ENCODE results near the gene TUBE1. TPM values are rescaled to one million over a fixed set of nuclear protein-coding genes. Genes with fewer than 3 reads are reported as not detected.

TUBE1 gene
- total RNA-seq, 1 donor from 2014 or later: 6.0 TPM

- no peak for TF ChIP-seq CTCF (IDR thresholded peaks at IDR 0.05)
These were observed 30.8 kb upstream of the TUBE1 start for GRCh38 chr6:112118034-112118433.

GRCh38 chr6:112117554-112117953 is 30.3 kb upstream of the TUBE1 start:
- no peak for TF ChIP-seq CTCF (IDR thresholded peaks at IDR 0.05)
- intact Hi-C loops (cut with DNase I): no loop called here
- DNase-seq (ENCODE audit: low spot score in 2 of 2): no peak
- Histone ChIP-seq H3K36me3 (peaks cover 0 to 30% of the 10 kb centered on the region in 2 donors), H3K4me3 (no peak overlapping the region), H3K4me1 (no peaks in the 10 kb centered on the region), H3K27me3 (no peaks in the 10 kb centered on the region), H3K9me3 (no peaks in the 10 kb centered on the region), H3K27ac (no peak overlapping the region)

More at GRCh38 chr6:112118034-112118433, 30.8 kb upstream of the TUBE1 start:
- H3K9me3 ChIP-seq: no peaks in the 10 kb centered on the region
- H3K27ac ChIP-seq: no peak overlapping the region
- DNase-seq (ENCODE audit: low spot score in 2 of 2): no peak
- no peaks in the 10 kb centered on the region for H3K27me3 ChIP-seq
- peaks cover 0 to 30% of the 10 kb centered on the region in 2 donors for H3K36me3 ChIP-seq
- no peaks in the 10 kb centered on the region for H3K4me1 ChIP-seq
- H3K4me3 ChIP-seq: no peak overlapping the region
- intact Hi-C loops (cut with DNase I): no loop called here

- Histone ChIP-seq H3K27ac (no peak overlapping the region), H3K36me3 (peaks cover 3 to 24% of the 10 kb centered on the region in 2 donors)
- no peak for DNase-seq (ENCODE audit: low spot score in 2 of 2)
These were observed 28.9 kb upstream of the TUBE1 start for GRCh38 chr6:112116221-112116620.

GRCh38 chr6:112114577-112115223 is 27.4 kb upstream of the TUBE1 start:
- H3K4me3 ChIP-seq: no peak overlapping the region
- TF ChIP-seq CTCF (IDR thresholded peaks at IDR 0.05): no peak
- H3K27ac ChIP-seq: no peak overlapping the region
- no peaks in the 10 kb centered on the region for H3K9me3 ChIP-seq
- no peaks in the 10 kb centered on the region for H3K4me1 ChIP-seq
- H3K36me3 ChIP-seq: peaks cover 6 to 14% of the 10 kb centered on the region in 2 donors
- no peak for DNase-seq (ENCODE audit: low spot score in 2 of 2)
- no peaks in the 10 kb centered on the region for H3K27me3 ChIP-seq
- intact Hi-C loops (cut with DNase I): no loop called here

More at GRCh38 chr6:112116221-112116620, 28.9 kb upstream of the TUBE1 start:
- H3K4me3 ChIP-seq: no peak overlapping the region
- no peak for TF ChIP-seq CTCF (IDR thresholded peaks at IDR 0.05)
- H3K27me3 ChIP-seq: no peaks in the 10 kb centered on the region
- no peaks in the 10 kb centered on the region for H3K4me1 ChIP-seq
- intact Hi-C loops (cut with DNase I): no loop called here
- H3K9me3 ChIP-seq: no peaks in the 10 kb centered on the region

- intact Hi-C loops (cut with DNase I): no loop called here
- no peak for DNase-seq (ENCODE audit: low spot score in 2 of 2)
- H3K4me1 ChIP-seq: no peaks in the 10 kb centered on the region
- no peaks in the 10 kb centered on the region for H3K9me3 ChIP-seq
- peaks cover 6% of the 10 kb centered on the region in 2 donors for H3K36me3 ChIP-seq
- H3K4me3 ChIP-seq: no peak overlapping the region
- H3K27me3 ChIP-seq: no peaks in the 10 kb centered on the region
- TF ChIP-seq CTCF (IDR thresholded peaks at IDR 0.05): no peak
- no peak overlapping the region for H3K27ac ChIP-seq
These were observed 26.6 kb upstream of the TUBE1 start for GRCh38 chr6:112113918-112114317.
